GM12892 (cell line): ENCODE results near the gene COMP.

ENCODE experiments used
- POLR2A ChIP-seq: IDR thresholded peaks from 2 replicates; pipeline ENCODE4 v1.6.1; 2011; ENCODE audit warnings: low read depth, low read length, control low read depth
- POLR2AphosphoS5 ChIP-seq: IDR thresholded peaks from 2 replicates; pipeline ENCODE4 v1.6.1; 2011; ENCODE audit warnings: low read depth, low read length, control low read depth

DNA sequence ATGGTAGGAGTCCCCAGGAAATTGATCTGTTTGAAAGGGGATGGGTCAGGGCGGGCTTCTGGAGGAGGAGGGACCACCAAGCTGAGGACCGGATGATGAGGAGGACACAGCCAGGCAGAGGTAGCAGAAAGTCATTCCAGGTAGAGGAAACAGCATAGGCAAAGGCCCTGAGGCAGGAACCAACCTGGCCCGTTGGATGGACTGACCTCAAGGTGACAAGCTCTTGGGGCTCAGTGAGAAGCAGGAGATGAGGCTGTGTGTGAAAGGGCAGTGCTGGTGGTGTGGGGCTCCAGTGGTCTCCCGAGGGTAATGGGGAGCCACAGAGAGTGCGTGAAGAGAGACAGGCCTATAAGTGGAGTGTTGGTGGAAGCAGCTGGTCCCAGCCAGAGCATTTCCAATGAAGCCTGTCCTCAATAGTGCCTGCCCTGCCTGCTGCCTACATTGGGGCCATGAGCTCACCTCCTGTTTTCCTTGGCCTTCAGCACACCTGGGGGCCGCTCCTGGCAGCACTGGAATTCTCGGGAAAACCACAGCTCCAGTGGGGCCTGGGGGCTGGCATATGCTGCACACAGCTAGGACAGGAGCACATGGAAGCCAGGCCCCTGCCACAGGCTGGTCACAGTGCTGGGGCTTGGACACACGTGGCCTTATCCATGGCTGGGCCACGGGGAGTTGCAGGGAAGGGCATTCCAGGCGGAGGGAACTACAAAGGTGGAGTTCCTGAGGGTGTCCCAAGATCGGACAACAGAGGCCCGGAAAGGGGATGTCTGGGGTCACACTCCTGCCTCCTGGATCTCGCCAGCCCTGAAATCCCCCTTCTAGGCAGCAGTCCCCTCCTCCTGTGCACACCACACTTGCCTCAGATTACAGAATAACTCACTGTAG lies 2.3 kb upstream of the COMP start:
- TF ChIP-seq POLR2A: no peak
- no peak for TF ChIP-seq POLR2AphosphoS5
